Measurements from ENCODE around the gene FKBP1A. TPM values are rescaled to one million over a fixed set of nuclear protein-coding genes. Genes with fewer than 3 reads are reported as not detected.

FKBP1A gene
- total and polyA plus RNA-seq, 2 experiments from 2014 or later, result 99.5 to 161 TPM

DNA sequence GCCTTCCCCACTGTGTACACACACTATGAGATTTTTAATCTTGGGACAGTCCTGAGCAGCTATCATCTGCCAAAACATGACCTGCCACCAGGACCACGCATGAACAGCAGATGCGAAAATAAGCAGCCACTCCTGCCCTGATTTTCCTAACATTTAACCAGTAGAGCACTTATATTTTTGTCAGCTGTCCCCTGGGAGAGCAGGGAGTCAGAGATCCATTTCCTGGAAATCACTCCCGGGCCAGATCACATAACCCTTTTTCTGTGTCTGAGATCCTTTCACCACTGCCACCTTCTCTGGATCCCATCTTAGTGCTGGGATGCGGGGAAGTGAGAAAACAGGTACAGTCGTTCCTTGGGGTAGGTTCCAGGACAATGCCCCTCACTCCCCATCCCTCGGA is 69.6 kb downstream of the FKBP1A start:
- H2AFZ ChIP-seq, result no peak overlapping the region
- H3K27me3 ChIP-seq, result no peaks in the 10 kb centered on the region
- H3K4me1 ChIP-seq (ENCODE audit: insufficient read depth), result peaks cover 22% of the 10 kb centered on the region
- WGBS (ENCODE audit: low lambda C conversion rate, missing lambda C conversion rate), result 80% methylated on average over 6 of the region's 6 CpGs
- no peaks in the 10 kb centered on the region for H3K9me2 ChIP-seq (replicated peaks; ENCODE audit: insufficient read depth)
- H4K20me1 ChIP-seq (ENCODE audit: insufficient read depth, poor library complexity, severe bottlenecking), result no peaks in the 10 kb centered on the region
- H3K36me3 ChIP-seq (replicated peaks; ENCODE audit: insufficient read depth, low read depth), result no peaks in the 10 kb centered on the region
- H3K27ac ChIP-seq, result peak overlapping the region; percentile 64
- H3K4me2 ChIP-seq, result no peak overlapping the region
- no peak for TF ChIP-seq EZH2phosphoT487 (IDR thresholded peaks at IDR 0.05; ENCODE audit: low read depth, severe bottlenecking, unreplicated experiment)
- TF ChIP-seq EZH2 (IDR thresholded peaks at IDR 0.05; ENCODE audit: borderline replicate concordance), result no peak
- TF ChIP-seq, protein P1, sequence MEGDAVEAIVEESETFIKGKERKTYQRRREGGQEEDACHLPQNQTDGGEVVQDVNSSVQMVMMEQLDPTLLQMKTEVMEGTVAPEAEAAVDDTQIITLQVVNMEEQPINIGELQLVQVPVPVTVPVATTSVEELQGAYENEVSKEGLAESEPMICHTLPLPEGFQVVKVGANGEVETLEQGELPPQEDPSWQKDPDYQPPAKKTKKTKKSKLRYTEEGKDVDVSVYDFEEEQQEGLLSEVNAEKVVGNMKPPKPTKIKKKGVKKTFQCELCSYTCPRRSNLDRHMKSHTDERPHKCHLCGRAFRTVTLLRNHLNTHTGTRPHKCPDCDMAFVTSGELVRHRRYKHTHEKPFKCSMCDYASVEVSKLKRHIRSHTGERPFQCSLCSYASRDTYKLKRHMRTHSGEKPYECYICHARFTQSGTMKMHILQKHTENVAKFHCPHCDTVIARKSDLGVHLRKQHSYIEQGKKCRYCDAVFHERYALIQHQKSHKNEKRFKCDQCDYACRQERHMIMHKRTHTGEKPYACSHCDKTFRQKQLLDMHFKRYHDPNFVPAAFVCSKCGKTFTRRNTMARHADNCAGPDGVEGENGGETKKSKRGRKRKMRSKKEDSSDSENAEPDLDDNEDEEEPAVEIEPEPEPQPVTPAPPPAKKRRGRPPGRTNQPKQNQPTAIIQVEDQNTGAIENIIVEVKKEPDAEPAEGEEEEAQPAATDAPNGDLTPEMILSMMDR (IDR thresholded peaks at IDR 0.05; ENCODE audit: poor library complexity), result no peak
- H3K4me3 ChIP-seq, result no peak overlapping the region
- no peaks in the 10 kb centered on the region for H3K9me3 ChIP-seq (ENCODE audit: low read depth)
- DNase-seq (ENCODE audit: low spot score), result no peak
- peaks cover 35% of the 10 kb centered on the region for H3K79me2 ChIP-seq

DNA sequence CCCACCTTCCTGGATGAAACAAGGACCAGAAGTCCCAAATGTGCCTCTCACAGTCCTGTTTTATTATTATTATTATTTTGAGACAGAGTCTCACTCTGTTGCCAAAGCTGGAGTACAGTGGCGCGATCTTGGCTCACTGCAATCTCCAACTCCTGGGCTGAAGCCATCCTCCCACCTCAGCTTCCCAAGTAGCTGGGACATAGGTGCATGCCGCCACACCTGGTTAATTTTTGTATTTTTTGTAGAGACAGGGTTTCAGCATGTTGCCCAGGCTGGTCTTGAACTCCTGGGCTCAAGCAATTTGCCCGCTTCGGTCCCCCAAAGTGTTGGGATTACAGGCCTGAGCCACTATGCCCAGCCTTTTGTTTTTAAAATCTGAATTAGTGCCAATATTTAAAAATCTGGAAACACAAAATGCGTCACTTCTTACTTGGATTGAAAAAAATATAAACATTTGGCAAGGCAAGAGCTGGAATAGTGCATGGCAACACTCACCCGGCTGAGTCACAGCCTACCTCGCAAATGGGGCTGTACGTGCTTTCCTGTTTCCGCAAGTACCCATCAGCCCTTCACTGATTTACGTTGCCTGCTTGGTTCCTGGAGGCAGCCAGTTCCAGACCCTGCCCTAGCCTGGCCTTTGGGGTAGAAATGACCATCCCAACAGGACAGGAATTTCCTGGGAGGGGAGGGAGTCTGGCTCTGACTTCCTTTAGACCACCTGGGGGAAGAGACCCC is 70.2 kb downstream of the FKBP1A start:
- Histone ChIP-seq H4K20me1 (ENCODE audit: insufficient read depth, poor library complexity, severe bottlenecking) (no peaks in the 10 kb centered on the region), H3K9me2 (replicated peaks; ENCODE audit: insufficient read depth) (no peaks in the 10 kb centered on the region), H3K36me3 (replicated peaks; ENCODE audit: insufficient read depth, low read depth) (no peaks in the 10 kb centered on the region), H3K4me1 (ENCODE audit: insufficient read depth) (peaks cover 17% of the 10 kb centered on the region), H3K4me3 (no peak overlapping the region), H3K79me2 (peaks cover 29% of the 10 kb centered on the region), H2AFZ (no peak overlapping the region), H3K27ac (peak overlapping the region; percentile 69), H3K4me2 (no peak overlapping the region), H3K27me3 (no peaks in the 10 kb centered on the region), H3K9me3 (ENCODE audit: low read depth) (no peaks in the 10 kb centered on the region)
- peak; percentile 41 for DNase-seq (ENCODE audit: low spot score)
- whole genome bisulfite sequencing (ENCODE audit: low lambda C conversion rate, missing lambda C conversion rate), result 75% methylated on average over 11 of the region's 11 CpGs
- TF ChIP-seq EZH2 (IDR thresholded peaks at IDR 0.05; ENCODE audit: borderline replicate concordance) (no peak), EZH2phosphoT487 (IDR thresholded peaks at IDR 0.05; ENCODE audit: low read depth, severe bottlenecking, unreplicated experiment) (no peak)
- TF ChIP-seq, protein P1 (IDR thresholded peaks at IDR 0.05; ENCODE audit: poor library complexity), result no peak

DNA sequence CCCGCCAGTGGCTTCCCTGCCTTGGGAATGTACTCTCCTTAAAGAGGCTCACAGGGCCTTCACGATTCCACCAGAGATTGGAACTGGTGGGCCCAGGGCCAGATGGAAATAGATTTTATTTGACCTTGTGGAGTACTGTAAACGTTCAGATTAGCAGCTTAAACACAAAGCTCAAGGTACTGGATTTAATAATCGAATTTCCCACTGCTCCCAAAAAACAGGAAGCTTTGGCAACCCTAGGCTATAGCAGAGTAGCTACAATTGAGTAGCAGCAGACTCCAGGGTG is 71.3 kb downstream of the FKBP1A start:
- Histone ChIP-seq H3K27ac (no peak overlapping the region), H4K20me1 (ENCODE audit: insufficient read depth, poor library complexity, severe bottlenecking) (no peaks in the 10 kb centered on the region), H3K4me2 (no peak overlapping the region), H3K4me1 (ENCODE audit: insufficient read depth) (peaks cover 7% of the 10 kb centered on the region), H3K9me2 (replicated peaks; ENCODE audit: insufficient read depth) (no peaks in the 10 kb centered on the region), H3K27me3 (no peaks in the 10 kb centered on the region), H3K36me3 (replicated peaks; ENCODE audit: insufficient read depth, low read depth) (no peaks in the 10 kb centered on the region), H3K4me3 (no peak overlapping the region), H2AFZ (no peak overlapping the region), H3K79me2 (peaks cover 18% of the 10 kb centered on the region), H3K9me3 (ENCODE audit: low read depth) (no peaks in the 10 kb centered on the region)
- no peak for TF ChIP-seq EZH2phosphoT487 (IDR thresholded peaks at IDR 0.05; ENCODE audit: low read depth, severe bottlenecking, unreplicated experiment)
- no peak for DNase-seq (ENCODE audit: low spot score)
- WGBS (ENCODE audit: low lambda C conversion rate, missing lambda C conversion rate), result 65% methylated on average over 4 of the region's 4 CpGs

DNA sequence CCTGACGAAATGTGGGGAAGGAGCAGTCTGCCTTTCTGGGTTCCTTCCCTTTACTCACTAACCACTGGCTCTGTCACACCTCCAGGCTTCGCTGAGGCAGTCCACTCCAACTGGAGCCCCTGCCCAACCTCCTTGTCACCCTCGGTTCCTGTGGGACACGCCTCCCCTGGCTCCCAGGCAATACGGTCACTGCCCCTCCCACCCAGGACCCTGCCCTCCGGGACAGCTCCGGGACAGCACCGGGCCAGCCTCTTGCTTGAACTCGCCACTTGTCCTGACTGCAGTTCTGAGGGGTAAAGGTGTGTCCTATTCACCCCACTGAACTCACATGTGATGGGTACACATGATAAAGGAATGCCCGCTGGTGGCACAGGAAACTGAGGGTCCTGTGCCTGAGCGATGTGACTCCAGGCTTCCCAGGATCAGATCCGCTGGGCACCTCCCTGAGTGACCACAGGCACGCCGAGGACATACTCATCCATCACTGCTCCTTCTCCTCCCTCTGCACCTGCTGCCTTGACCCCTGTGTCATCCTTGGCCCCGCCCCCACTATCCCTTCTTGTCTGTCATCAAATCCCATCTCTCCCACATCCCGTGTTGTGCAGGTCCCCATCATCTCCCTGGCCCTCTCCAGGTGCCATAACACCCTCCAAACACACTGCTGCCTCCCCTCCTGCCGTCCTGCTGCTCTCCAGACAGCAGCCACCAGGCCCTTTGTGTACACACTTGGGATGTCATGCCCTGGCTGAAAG is 71.8 kb downstream of the FKBP1A start:
- no peaks in the 10 kb centered on the region for H3K36me3 ChIP-seq (replicated peaks; ENCODE audit: insufficient read depth, low read depth)
- no peak overlapping the region for H3K4me2 ChIP-seq
- H3K9me3 ChIP-seq (ENCODE audit: low read depth), result no peaks in the 10 kb centered on the region
- no peak for DNase-seq (ENCODE audit: low spot score)
- H2AFZ ChIP-seq, result no peak overlapping the region
- H3K27ac ChIP-seq, result no peak overlapping the region
- H3K9me2 ChIP-seq (replicated peaks; ENCODE audit: insufficient read depth), result no peaks in the 10 kb centered on the region
- peaks cover 2% of the 10 kb centered on the region for H3K4me1 ChIP-seq (ENCODE audit: insufficient read depth)
- H3K4me3 ChIP-seq, result no peak overlapping the region
- peaks cover 13% of the 10 kb centered on the region for H3K79me2 ChIP-seq
- H3K27me3 ChIP-seq, result no peaks in the 10 kb centered on the region
- 72% methylated on average over 15 of the region's 17 CpGs for WGBS (ENCODE audit: low lambda C conversion rate, missing lambda C conversion rate)
- no peaks in the 10 kb centered on the region for H4K20me1 ChIP-seq (ENCODE audit: insufficient read depth, poor library complexity, severe bottlenecking)
- TF ChIP-seq EZH2 (IDR thresholded peaks at IDR 0.05; ENCODE audit: borderline replicate concordance) (no peak), EZH2phosphoT487 (IDR thresholded peaks at IDR 0.05; ENCODE audit: low read depth, severe bottlenecking, unreplicated experiment) (no peak)
- TF ChIP-seq, protein P1 (IDR thresholded peaks at IDR 0.05; ENCODE audit: poor library complexity), result no peak

All from hepatocyte (in vitro differentiated cells).